Nephron (organoid): ENCODE results near the gene KIRREL3.
A peak's percentile ranks its signal among the peaks of the same experiment; 100 is the strongest.

Experiments
- H3K27ac Mint-ChIP-seq, 3 experiments: 2 replicates each; pipeline ENCODE4 v1.8.0; 2020; ENCODE audit warnings: mixed read lengths in 3 of 3, mild to moderate bottlenecking in 2 of 3, moderate library complexity in 1 of 3
- H3K27me3 Mint-ChIP-seq: 2 replicates; pipeline ENCODE4 v1.8.0; 2021; ENCODE audit warnings: low read depth, mild to moderate bottlenecking, moderate library complexity, mixed read lengths
- H3K36me3 Mint-ChIP-seq: 2 replicates; pipeline ENCODE4 v1.8.0; 2020; ENCODE audit warnings: low read depth, mixed read lengths
- H3K4me1 Mint-ChIP-seq: 2 replicates; pipeline ENCODE4 v1.8.0; 2020; ENCODE audit warnings: mixed read lengths
- H3K4me3 Mint-ChIP-seq, 3 experiments: 2 replicates each; pipeline ENCODE4 v1.8.0; 2020; ENCODE audit warnings: mild to moderate bottlenecking in 3 of 3, mixed read lengths in 3 of 3, moderate library complexity in 2 of 3
- H3K9me3 Mint-ChIP-seq: 2 replicates; pipeline ENCODE4 v1.8.0; 2020; ENCODE audit warnings: mixed read lengths
- CTCF ChIP-seq, 3 experiments: fragments of 200-600 bp; sonication (generic); IDR thresholded peaks; one replicate each; pipeline ENCODE4 v1.5.0; 2021; ENCODE audit warnings: antibody characterized with exemption in 3 of 3; ENCODE audit not compliant: unreplicated experiment in 3 of 3

KIRREL3 gene

GRCh38 chr11:126522152-126522551 is 478.4 kb downstream of the KIRREL3 start:
- no peak for TF ChIP-seq CTCF (IDR thresholded peaks at IDR 0.05; ENCODE audit: unreplicated experiment in 3 of 3)
- H3K4me1 Mint-ChIP-seq: peaks cover 71% of the 10 kb centered on the region
- H3K27ac Mint-ChIP-seq: no peak overlapping the region
- H3K36me3 Mint-ChIP-seq: no peaks in the 10 kb centered on the region
- H3K4me3 Mint-ChIP-seq: no peak overlapping the region
- H3K27me3 Mint-ChIP-seq: peaks cover 13% of the 10 kb centered on the region
- H3K9me3 Mint-ChIP-seq: no peaks in the 10 kb centered on the region

DNA sequence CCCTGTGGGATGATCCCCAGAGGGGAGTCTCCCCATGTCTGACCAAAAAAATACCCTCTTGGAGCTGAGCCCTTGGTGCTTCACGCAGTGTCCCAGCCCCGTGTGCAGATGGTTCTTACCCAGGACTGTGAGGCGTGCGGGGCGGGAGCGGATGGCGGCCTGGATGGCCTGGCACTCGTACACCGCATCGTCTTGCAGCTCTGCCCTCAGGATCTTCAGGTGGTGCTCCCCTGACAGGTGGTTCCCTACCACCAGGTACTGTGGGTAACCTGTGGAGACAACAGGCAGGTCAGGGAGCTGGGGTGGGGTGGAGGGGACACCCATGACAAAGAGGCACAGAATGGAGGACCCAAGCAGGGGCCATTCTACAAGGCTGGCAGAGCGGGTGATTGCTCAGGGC is 479.4 kb downstream of the KIRREL3 start:
- no peak overlapping the region for H3K27ac Mint-ChIP-seq
- no peaks in the 10 kb centered on the region for H3K36me3 Mint-ChIP-seq
- peaks cover 71% of the 10 kb centered on the region for H3K4me1 Mint-ChIP-seq
- no peak for TF ChIP-seq CTCF (IDR thresholded peaks at IDR 0.05; ENCODE audit: unreplicated experiment in 3 of 3)
- H3K9me3 Mint-ChIP-seq: no peaks in the 10 kb centered on the region
- H3K27me3 Mint-ChIP-seq: peaks cover 11% of the 10 kb centered on the region
- H3K4me3 Mint-ChIP-seq: no peak overlapping the region

DNA sequence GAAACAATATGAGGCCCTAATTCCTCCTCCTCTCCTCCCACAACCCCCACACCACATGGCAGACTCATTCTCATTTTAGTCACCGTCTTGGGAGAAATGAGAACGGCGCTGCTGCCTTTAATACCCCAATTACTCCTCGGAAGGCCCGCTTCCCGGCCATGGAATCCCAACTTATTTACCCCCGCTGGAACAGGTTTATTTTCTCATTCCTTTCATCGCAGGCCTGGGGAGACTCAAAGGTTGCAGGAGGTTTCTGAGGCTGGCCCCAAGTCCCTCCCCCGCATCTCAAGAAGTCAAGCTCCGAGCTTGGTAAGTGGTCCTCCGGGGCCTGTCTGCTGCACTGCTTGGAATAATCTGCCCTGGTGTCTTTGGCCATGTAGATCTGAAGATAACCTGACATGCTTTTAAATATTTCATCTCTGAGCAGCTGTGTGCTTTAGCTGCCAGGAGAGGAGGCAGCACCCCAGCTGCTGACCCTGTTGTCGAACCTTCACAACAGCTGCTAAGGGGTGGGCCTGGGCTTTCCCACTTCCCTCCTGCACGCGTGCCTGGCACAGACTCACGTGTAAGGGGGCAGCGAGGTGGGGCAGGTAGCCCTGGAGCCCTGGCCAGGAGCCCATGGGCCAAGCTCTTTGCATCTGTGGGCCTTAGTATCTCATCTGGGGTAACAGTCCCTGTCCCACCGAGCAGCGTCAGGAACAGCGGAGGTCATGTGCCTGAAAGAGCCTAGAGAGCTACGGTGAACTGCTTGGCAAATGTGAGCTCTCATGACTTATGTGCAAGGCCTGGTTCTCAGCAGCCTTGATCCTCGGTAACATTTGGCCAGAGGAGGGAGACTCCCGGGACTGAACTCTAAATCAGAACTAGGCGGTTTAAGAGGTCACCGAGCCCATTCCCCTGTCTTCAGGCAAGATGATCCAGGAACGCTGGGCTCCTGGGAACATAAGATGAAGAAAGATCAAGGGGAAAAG is 480.5 kb downstream of the KIRREL3 start:
- H3K9me3 Mint-ChIP-seq: no peaks in the 10 kb centered on the region
- TF ChIP-seq CTCF (IDR thresholded peaks at IDR 0.05; ENCODE audit: unreplicated experiment in 3 of 3): no peak
- peaks cover 60% of the 10 kb centered on the region for H3K4me1 Mint-ChIP-seq
- H3K27ac Mint-ChIP-seq: peak overlapping the region; percentile 41 to 63 (median 58)
- H3K27me3 Mint-ChIP-seq: peaks cover 11% of the 10 kb centered on the region
- H3K36me3 Mint-ChIP-seq: no peaks in the 10 kb centered on the region
- peak overlapping the region in 1 of 3 experiments; percentile 23 for H3K4me3 Mint-ChIP-seq

DNA sequence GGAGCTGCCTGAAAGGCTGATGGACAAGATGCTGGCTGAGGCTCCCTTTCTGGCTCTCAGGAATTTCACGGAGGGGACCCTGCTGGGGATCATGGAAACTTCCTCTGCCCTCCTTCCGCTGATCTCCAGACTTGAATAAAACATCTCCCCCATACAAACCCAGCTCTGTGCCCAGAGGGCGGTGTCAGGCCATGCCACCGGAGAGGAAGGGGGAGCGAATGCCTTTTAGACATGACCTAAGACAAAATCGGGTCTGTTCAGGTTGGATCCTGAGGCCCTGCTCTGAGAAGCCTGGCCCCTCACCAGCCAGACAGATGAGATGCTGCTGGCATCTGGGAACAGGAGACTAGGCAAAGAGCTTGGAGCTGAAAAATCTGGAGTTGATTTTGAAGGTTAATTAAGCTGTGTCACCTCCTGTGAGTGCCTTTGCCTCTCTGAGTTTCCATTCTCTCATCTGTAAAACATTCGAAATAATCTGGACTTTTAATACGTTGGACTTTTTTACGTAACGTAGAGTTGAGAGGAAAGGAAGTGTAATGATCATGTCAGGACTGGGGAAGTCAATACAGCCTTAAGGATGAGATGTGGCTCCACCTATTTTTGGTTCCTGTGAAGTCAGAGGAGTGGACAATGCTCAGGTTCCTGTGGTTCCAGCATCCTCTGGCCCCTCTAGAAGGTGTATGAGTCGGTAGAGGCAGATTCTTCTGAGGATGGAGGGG is 481.4 kb downstream of the KIRREL3 start:
- no peak for TF ChIP-seq CTCF (IDR thresholded peaks at IDR 0.05; ENCODE audit: unreplicated experiment in 3 of 3)
- Mint-ChIP-seq H3K36me3 (no peaks in the 10 kb centered on the region), H3K27ac (peak overlapping the region; percentile 41 to 58 (median 50)), H3K4me1 (peaks cover 58% of the 10 kb centered on the region), H3K4me3 (no peak overlapping the region), H3K27me3 (peaks cover 11% of the 10 kb centered on the region), H3K9me3 (no peaks in the 10 kb centered on the region)

GRCh38 chr11:126518071-126518971 is 482.2 kb downstream of the KIRREL3 start:
- Mint-ChIP-seq H3K4me1 (peaks cover 52% of the 10 kb centered on the region), H3K27ac (peak overlapping the region in 1 of 3 experiments; percentile 29), H3K36me3 (no peaks in the 10 kb centered on the region), H3K27me3 (peaks cover 10% of the 10 kb centered on the region), H3K4me3 (no peak overlapping the region), H3K9me3 (no peaks in the 10 kb centered on the region)
- TF ChIP-seq CTCF (IDR thresholded peaks at IDR 0.05; ENCODE audit: unreplicated experiment in 3 of 3): no peak
